Gastrocnemius medialis (tissue), 4 donors: ENCODE data around the gene ERC2. TPM values are rescaled to one million over a fixed set of nuclear protein-coding genes. Genes with fewer than 3 reads are reported as not detected.

Source experiments
- ATAC-seq, 2 donors: fragments of 150-250 bp; one replicate each; pipeline ENCODE4 v1.9.1; 2016
- DNase-seq, 2 donors: peaks; one replicate each; pipeline ENCODE4 v3.0.0-alpha.2; 2019
- H3K27ac ChIP-seq, 4 donors: fragments of 200-600 bp; sonication (generic); 1 replicate in 1 of 4; 2 replicates in 3 of 4; pipeline ENCODE4 v1.5.1; 2016 to 2018; ENCODE audit warnings: mild to moderate bottlenecking in 2 of 4, moderate library complexity in 1 of 4
- H3K27me3 ChIP-seq, 3 donors: fragments of 200-600 bp; sonication (generic) in 2 of 3; 1 replicate in 1 of 3; 2 replicates in 2 of 3; pipeline versions ENCODE4 v1.5.1 to v1.6.0; 2016 to 2019; ENCODE audit warnings: mild to moderate bottlenecking in 1 of 3, moderate library complexity in 1 of 3
- H3K36me3 ChIP-seq, 2 donors: fragments of 200-600 bp; sonication (generic) in 1 of 2; one replicate each; pipeline ENCODE4 v1.5.1; 2017 to 2018
- H3K4me1 ChIP-seq, 2 donors: fragments of 200-600 bp; sonication (generic) in 1 of 2; one replicate each; pipeline ENCODE4 v1.5.1; 2016 to 2017; ENCODE audit warnings: mild to moderate bottlenecking in 2 of 2
- H3K4me3 ChIP-seq, 4 donors: fragments of 200-600 bp; sonication (generic) in 3 of 4; 1 replicate in 1 of 4; 2 replicates in 3 of 4; pipeline ENCODE4 v1.5.1; 2016 to 2019; ENCODE audit warnings: mild to moderate bottlenecking in 2 of 4
- H3K9me3 ChIP-seq, 3 donors: fragments of 200-600 bp; sonication (generic) in 2 of 3; 1 replicate in 1 of 3; 2 replicates in 2 of 3; pipeline ENCODE4 v1.5.1; 2016 to 2019
- CTCF ChIP-seq, 5 experiments: fragments of 450-650 bp in 3 of 5; fragments of 200-600 bp in 2 of 5; sonication (generic) in 2 of 5; IDR thresholded peaks in 4 of 5; conservative IDR thresholded peaks in 1 of 5; 1 replicate in 4 of 5; 2 replicates in 1 of 5; pipeline ENCODE4 v1.5.1; 2016 to 2019; ENCODE audit warnings: antibody characterized with exemption in 5 of 5, mild to moderate bottlenecking in 3 of 5, moderate library complexity in 3 of 5
- POLR2A ChIP-seq, 2 donors: fragments of 450-650 bp; IDR thresholded peaks; one replicate each; pipeline ENCODE4 v1.6.1; 2017; ENCODE audit warnings: antibody characterized with exemption in 2 of 2, mild to moderate bottlenecking in 2 of 2, moderate library complexity in 2 of 2
- in situ Hi-C, 4 donors: fragments of 200-750 bp; cut with MboI; loops; one replicate each; pipeline versions ENCODE4 v1.15.0 to v1.8.0; 2017; ENCODE audit warnings: low sequenced_read_pairs in 4 of 4
- intact Hi-C: fragments of 100-400 bp; cut with DNase I; formaldehyde crosslinking; loops from one replicate; pipeline ENCODE4 v1.15.1; 2023; ENCODE audit warnings: low total_unique reads
- total RNA-seq, 4 donors: library from RNA; depleted of rRNA; stranded (reverse); fragments of >200 nt; gene quantifications; one replicate each; pipeline versions ENCODE4 v1.1.0 to v1.2.3, GENCODE V29; 2016

Gene ERC2
- total RNA-seq, 4 donors from 2014 or later = not detected

- H3K4me3 ChIP-seq = no peak overlapping the region
- in situ Hi-C loops = no loop called here
- ATAC-seq (no peak), DNase-seq (no peak)
- no peaks in the 10 kb centered on the region for H3K27me3 ChIP-seq
- no peaks in the 10 kb centered on the region for H3K9me3 ChIP-seq
- no peak overlapping the region for H3K27ac ChIP-seq
- H3K4me1 ChIP-seq = peaks cover 0 to 4% of the 10 kb centered on the region in 2 donors
- intact Hi-C loops = no loop called here
- no peaks in the 10 kb centered on the region for H3K36me3 ChIP-seq
- TF ChIP-seq CTCF (IDR thresholded peaks at IDR 0.05 in 4 of 5, conservative IDR thresholded peaks at IDR 0.05 in 1 of 5) (no peak), POLR2A (IDR thresholded peaks at IDR 0.05) (no peak)
Measured at GRCh38 chr3:55468251-55468650, 1000.0 kb downstream of the ERC2 start.

GRCh38 chr3:55467099-55467498, 1001.2 kb downstream of the ERC2 start:
- Histone ChIP-seq H3K27me3 (no peaks in the 10 kb centered on the region), H3K4me3 (no peak overlapping the region), H3K9me3 (no peaks in the 10 kb centered on the region), H3K36me3 (no peaks in the 10 kb centered on the region), H3K27ac (no peak overlapping the region), H3K4me1 (peaks cover 0 to 4% of the 10 kb centered on the region in 2 donors)
- in situ Hi-C loops = no loop called here
- no peak for DNase-seq
- ATAC-seq = no peak
- TF ChIP-seq POLR2A (IDR thresholded peaks at IDR 0.05) (no peak), CTCF (IDR thresholded peaks at IDR 0.05 in 4 of 5, conservative IDR thresholded peaks at IDR 0.05 in 1 of 5) (no peak)
- intact Hi-C loops = no loop called here

- intact Hi-C loops = no loop called here
- Histone ChIP-seq H3K9me3 (no peaks in the 10 kb centered on the region), H3K27ac (no peak overlapping the region), H3K4me3 (no peak overlapping the region), H3K4me1 (peaks cover 0 to 3% of the 10 kb centered on the region in 2 donors), H3K36me3 (no peaks in the 10 kb centered on the region), H3K27me3 (no peaks in the 10 kb centered on the region)
- in situ Hi-C loops = no loop called here
- TF ChIP-seq CTCF (IDR thresholded peaks at IDR 0.05 in 4 of 5, conservative IDR thresholded peaks at IDR 0.05 in 1 of 5) (no peak), POLR2A (IDR thresholded peaks at IDR 0.05) (no peak)
- no peak for ATAC-seq
- no peak for DNase-seq
Measured at GRCh38 chr3:55466526-55466925, 1001.7 kb downstream of the ERC2 start.

GRCh38 chr3:55461896-55462295, 1006.4 kb downstream of the ERC2 start:
- Histone ChIP-seq H3K4me1 (no peaks in the 10 kb centered on the region), H3K36me3 (no peaks in the 10 kb centered on the region), H3K27ac (no peak overlapping the region), H3K4me3 (no peak overlapping the region), H3K9me3 (no peaks in the 10 kb centered on the region), H3K27me3 (no peaks in the 10 kb centered on the region)
- in situ Hi-C loops (no loop called here), intact Hi-C loops (no loop called here)
- ATAC-seq (no peak), DNase-seq (no peak)
- TF ChIP-seq POLR2A (IDR thresholded peaks at IDR 0.05) (no peak), CTCF (IDR thresholded peaks at IDR 0.05 in 4 of 5, conservative IDR thresholded peaks at IDR 0.05 in 1 of 5) (no peak)

- Histone ChIP-seq H3K9me3 (no peaks in the 10 kb centered on the region), H3K27ac (no peak overlapping the region), H3K36me3 (no peaks in the 10 kb centered on the region), H3K4me1 (no peaks in the 10 kb centered on the region), H3K4me3 (no peak overlapping the region), H3K27me3 (no peaks in the 10 kb centered on the region)
- ATAC-seq (no peak), DNase-seq (no peak)
- in situ Hi-C loops (no loop called here), intact Hi-C loops (no loop called here)
- TF ChIP-seq CTCF (IDR thresholded peaks at IDR 0.05 in 4 of 5, conservative IDR thresholded peaks at IDR 0.05 in 1 of 5) = no peak
- no peak for TF ChIP-seq POLR2A (IDR thresholded peaks at IDR 0.05)
Measured at GRCh38 chr3:55459838-55460237, 1008.4 kb downstream of the ERC2 start.
